Esophagus muscularis mucosa (tissue), 4 donors: ENCODE measurements around the gene MXRA8. TPM values are rescaled to one million over a fixed set of nuclear protein-coding genes. Genes with fewer than 3 reads are reported as not detected.

Source experiments
- DNase-seq: peaks from one replicate; pipeline ENCODE4 v3.0.0-alpha.2; 2017; ENCODE audit errors: extremely low spot score
- H3K27ac ChIP-seq, 4 donors: fragments of 200-600 bp; sonication (generic); replicated peaks in 1 of 4; 1 replicate in 3 of 4; 2 replicates in 1 of 4; pipeline ENCODE4 v1.5.1; 2016 to 2019; ENCODE audit warnings: mild to moderate bottlenecking in 1 of 4
- H3K27me3 ChIP-seq, 4 donors: fragments of 200-600 bp; sonication (generic); one replicate each; pipeline versions ENCODE4 v1.5.1 to v1.6.0; 2016 to 2019
- H3K36me3 ChIP-seq, 4 donors: fragments of 200-600 bp; sonication (generic); one replicate each; pipeline ENCODE4 v1.5.1; 2016 to 2019
- H3K4me1 ChIP-seq, 4 donors: fragments of 200-600 bp; sonication (generic); one replicate each; pipeline ENCODE4 v1.5.1; 2016 to 2019
- H3K4me3 ChIP-seq, 4 donors: fragments of 200-600 bp; sonication (generic); 1 replicate in 2 of 4; 2 replicates in 2 of 4; pipeline ENCODE4 v1.5.1; 2016 to 2019; ENCODE audit warnings: mild to moderate bottlenecking in 4 of 4, moderate library complexity in 1 of 4
- H3K9me3 ChIP-seq, 4 donors: fragments of 200-600 bp; sonication (generic); 1 replicate in 3 of 4; 2 replicates in 1 of 4; pipeline ENCODE4 v1.5.1; 2016 to 2019
- CTCF ChIP-seq, 3 experiments: fragments of 200-600 bp in 2 of 3; fragments of 450-650 bp in 1 of 3; sonication (generic) in 2 of 3; IDR thresholded peaks; one replicate each; pipeline ENCODE4 v1.5.1; 2017 to 2019; ENCODE audit warnings: antibody characterized with exemption in 3 of 3, mild to moderate bottlenecking in 2 of 3, moderate library complexity in 1 of 3
- EP300 ChIP-seq: sonication (generic); formaldehyde crosslinking; IDR thresholded peaks from one replicate; pipeline ENCODE4 v1.6.1; 2017; ENCODE audit warnings: antibody characterized with exemption
- POLR2A ChIP-seq: fragments of 450-650 bp; IDR thresholded peaks from one replicate; pipeline ENCODE4 v1.6.1; 2017; ENCODE audit warnings: antibody characterized with exemption, moderate library complexity, mild to moderate bottlenecking, low read depth
- POLR2AphosphoS5 ChIP-seq, 2 donors: sonication (generic); formaldehyde crosslinking; IDR thresholded peaks; one replicate each; pipeline ENCODE4 v1.6.1; 2017; ENCODE audit warnings: antibody characterized with exemption in 2 of 2
- WGBS: methylation state at CpG from one replicate; pipeline ENCODE4 v1.1.5; 2018; 5-methylcytosine and 5-hydroxymethylcytosine counted together
- intact Hi-C: fragments of 100-400 bp; cut with DNase I; formaldehyde crosslinking; loops from one replicate; pipeline ENCODE4 v1.15.1; 2023
- total RNA-seq, 4 donors: library from RNA; depleted of rRNA; stranded (reverse); fragments of >200 nt; gene quantifications; one replicate each; pipeline versions ENCODE4 v1.1.0 to v1.2.1, GENCODE V29; 2016

MXRA8 gene
- total RNA-seq, 4 donors from 2014 or later = 68.5 to 129 (median 87.2) TPM

DNA sequence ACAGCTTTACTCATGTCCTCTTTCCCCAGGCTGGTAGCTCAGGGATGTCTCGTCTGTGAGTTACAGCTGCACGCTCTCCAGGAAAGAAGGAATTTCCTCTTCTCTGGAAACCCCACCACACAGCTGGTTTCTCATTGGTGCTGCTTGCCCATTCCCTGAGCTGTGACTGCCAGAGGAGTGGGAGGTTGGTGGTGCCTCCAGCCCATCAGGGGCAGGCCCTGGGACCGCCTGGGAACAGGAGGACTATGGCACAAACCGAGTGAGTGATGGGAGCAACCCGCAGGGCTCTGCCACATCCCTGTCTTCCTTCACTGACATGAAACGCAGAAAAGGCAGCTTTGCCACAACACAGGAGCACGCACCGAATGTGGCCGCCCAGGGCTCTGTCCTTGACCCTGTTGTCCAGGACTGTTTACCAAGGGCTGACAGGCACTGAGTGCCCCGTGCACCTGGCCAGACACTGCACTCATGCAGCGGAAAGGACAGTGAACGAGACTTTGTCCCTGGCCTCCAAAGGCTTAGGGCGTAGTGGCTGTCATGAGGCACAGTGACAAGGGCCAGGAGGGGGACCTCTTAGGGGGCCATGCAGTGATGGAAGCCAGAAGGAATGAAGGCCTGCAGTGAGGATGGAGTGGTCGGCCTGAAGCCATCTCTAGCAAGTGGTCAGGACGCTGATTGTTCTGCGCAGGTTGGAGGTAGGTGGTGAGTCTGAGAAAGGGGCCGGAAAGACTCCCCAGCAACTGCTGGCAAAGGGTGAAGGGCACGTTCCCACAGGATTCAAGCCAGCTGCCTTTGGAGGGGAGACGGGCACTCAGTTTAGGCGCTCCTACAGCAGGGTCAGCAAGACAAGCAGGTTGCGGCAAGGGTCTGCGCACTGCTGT, 42.5 kb upstream of the MXRA8 start:
- peaks cover 39 to 80% (median 77%) of the 10 kb centered on the region in 4 donors for H3K36me3 ChIP-seq
- peak overlapping the region in 3 of 4 donors; percentile 85 to 92 (median 88) for H3K27ac ChIP-seq
- H3K4me1 ChIP-seq = peaks cover 44 to 70% (median 52%) of the 10 kb centered on the region in 4 donors
- no peaks in the 10 kb centered on the region for H3K27me3 ChIP-seq
- peak overlapping the region; percentile 87 to 100 (median 97) for H3K4me3 ChIP-seq
- no peak for DNase-seq
- TF ChIP-seq CTCF (IDR thresholded peaks at IDR 0.05) (no peak), POLR2AphosphoS5 (IDR thresholded peaks at IDR 0.05) (no peak), POLR2A (no peak), EP300 (no peak)
- H3K9me3 ChIP-seq = no peaks in the 10 kb centered on the region
- intact Hi-C loops = no loop called here
- 84% methylated on average over 15 of the region's 22 CpGs for WGBS

GRCh38 chr1:1399872-1400575, 41.7 kb upstream of the MXRA8 start:
- H3K36me3 ChIP-seq = peaks cover 40 to 80% (median 78%) of the 10 kb centered on the region in 4 donors
- peak overlapping the region; percentile 85 to 92 (median 88) for H3K27ac ChIP-seq
- intact Hi-C loops = loop anchor here (2.0 kb wide), 1 partner anchor 25 kb away; the partner anchor contains the start of gene AURKAIP1
- 22% methylated on average over 9 of the region's 34 CpGs for WGBS
- no peaks in the 10 kb centered on the region for H3K27me3 ChIP-seq
- peaks cover 44 to 69% (median 51%) of the 10 kb centered on the region in 4 donors for H3K4me1 ChIP-seq
- H3K9me3 ChIP-seq = no peaks in the 10 kb centered on the region
- TF ChIP-seq POLR2A = no peak
- no peak for TF ChIP-seq CTCF (IDR thresholded peaks at IDR 0.05)
- TF ChIP-seq POLR2AphosphoS5 (IDR thresholded peaks at IDR 0.05) = no peak
- no peak for TF ChIP-seq EP300
- H3K4me3 ChIP-seq = peak overlapping the region; percentile 87 to 100 (median 97)
- no peak for DNase-seq

DNA sequence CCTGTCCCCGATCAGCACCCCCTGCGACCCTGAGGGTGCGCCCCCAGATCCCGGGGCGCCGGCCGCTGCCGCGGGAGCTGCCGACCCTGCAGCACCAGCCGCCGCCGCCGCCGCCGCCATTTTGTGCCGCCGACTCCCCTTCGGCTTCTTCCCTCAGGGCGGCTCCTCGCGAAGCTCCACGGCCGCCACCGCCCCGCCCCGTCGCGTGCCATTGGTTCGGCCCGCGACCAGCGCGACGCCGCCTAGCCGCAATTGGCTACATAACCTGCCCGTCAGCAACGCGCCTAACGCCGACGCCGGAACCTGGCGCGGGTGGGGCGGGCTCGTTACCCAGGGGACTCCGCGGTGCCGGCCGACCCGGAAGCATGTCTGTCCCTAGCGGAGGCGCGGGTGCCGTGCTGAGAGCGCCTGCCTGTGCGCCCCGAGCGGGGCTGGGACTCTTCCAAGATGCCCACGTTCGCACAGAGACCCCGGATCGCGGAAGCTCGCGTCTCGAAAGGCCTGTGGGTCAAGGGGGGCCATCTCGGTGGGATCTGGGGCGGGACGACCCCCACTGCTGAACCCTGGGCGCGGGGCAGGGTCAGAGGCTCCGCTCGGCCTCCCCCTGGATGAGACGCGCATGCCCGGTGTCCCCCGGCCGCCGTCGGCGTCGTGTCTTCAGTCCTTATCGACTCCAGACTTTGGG, 41.0 kb upstream of the MXRA8 start, which contains the start of gene CCNL2:
Gene CCNL2 (minus strand): TSS at position 149 of the 685 bp plus-strand sequence. CDS start 29 bp downstream, at position 120.
- intact Hi-C loops = loop anchor here (2.0 kb wide), 1 partner anchor 25 kb away; the partner anchor contains the start of gene AURKAIP1
- Histone ChIP-seq H3K4me3 (peak within 1 kb of the TSS; percentile 87 to 100 (median 97)), H3K4me1 (peaks cover 43 to 62% (median 47%) of the 10 kb centered on the region in 4 donors), H3K9me3 (no peaks in the 10 kb centered on the region), H3K27ac (peak within 1 kb of the TSS; percentile 88 to 92 (median 88)), H3K36me3 (peaks cover 41 to 80% (median 78%) of the 10 kb centered on the region in 4 donors), H3K27me3 (no peaks in the 10 kb centered on the region)
- DNase-seq = peak; percentile 99
- TF ChIP-seq CTCF (IDR thresholded peaks at IDR 0.05) (peak; percentile 61 to 80 (median 68)), POLR2A (peak; percentile 60), POLR2AphosphoS5 (IDR thresholded peaks at IDR 0.05) (peak; percentile 84 to 91), EP300 (no peak)
- WGBS = 0% methylated on average over 9 of the region's 86 CpGs

DNA sequence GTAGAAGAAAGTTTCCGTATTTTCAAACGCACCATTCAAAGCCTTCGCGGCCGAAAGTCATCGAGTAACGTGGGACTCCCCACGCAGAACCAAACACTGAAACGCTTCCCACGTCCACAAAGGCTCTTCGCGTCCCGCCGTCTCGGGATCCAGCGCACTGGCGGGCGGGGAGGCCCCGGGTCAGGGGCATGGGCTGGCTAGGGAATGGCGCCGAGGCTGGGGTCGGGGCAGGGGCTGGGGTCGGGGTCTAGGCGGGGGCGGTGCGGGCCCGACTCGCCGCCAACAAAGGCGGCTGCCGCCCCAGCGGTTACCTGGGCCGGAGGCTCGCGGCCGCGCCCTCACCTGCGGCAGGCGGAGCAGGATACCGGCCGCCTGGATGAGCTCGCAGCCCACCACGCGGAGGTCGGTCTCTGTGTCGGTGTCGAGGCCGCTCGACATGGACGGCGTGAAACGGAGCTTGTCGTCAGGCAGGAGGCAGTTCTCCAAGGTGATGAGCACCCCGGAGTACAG, 40.4 kb upstream of the MXRA8 start:
- no peak for TF ChIP-seq CTCF (IDR thresholded peaks at IDR 0.05)
- no peak for TF ChIP-seq POLR2A
- no peak for TF ChIP-seq POLR2AphosphoS5 (IDR thresholded peaks at IDR 0.05)
- TF ChIP-seq EP300 = no peak
- Histone ChIP-seq H3K4me3 (peak overlapping the region; percentile 87 to 100 (median 97)), H3K9me3 (no peaks in the 10 kb centered on the region), H3K27me3 (no peaks in the 10 kb centered on the region), H3K36me3 (peaks cover 47 to 80% (median 78%) of the 10 kb centered on the region in 4 donors), H3K4me1 (peaks cover 43 to 62% (median 49%) of the 10 kb centered on the region in 4 donors), H3K27ac (peak overlapping the region; percentile 88 to 92 (median 88))
- DNase-seq = no peak
- WGBS = 0% methylated on average over 19 of the region's 54 CpGs
- intact Hi-C loops = loop anchor here (2.0 kb wide), 1 partner anchor 24 kb away; the partner anchor contains the start of gene AURKAIP1
